Large intestine (tissue), 12 donors: ENCODE data around the gene PLA2G1B. TPM values are rescaled to one million over a fixed set of nuclear protein-coding genes. Genes with fewer than 3 reads are reported as not detected.

ENCODE experiments used
- DNase-seq, 2 donors: peaks; one replicate each; pipeline versions ENCODE4 v3.0.0 to v3.0.0-alpha.2; 2013
- H3K27ac ChIP-seq: one replicate; pipeline ENCODE4 v1.5.1; 2013; ENCODE audit warnings: low read length
- H3K27me3 ChIP-seq: 2 replicates; pipeline ENCODE4 v1.6.1; 2013; ENCODE audit warnings: low read length; ENCODE audit not compliant: control insufficient read depth, insufficient read depth
- H3K36me3 ChIP-seq: 2 replicates; pipeline ENCODE4 v1.6.1; 2013; ENCODE audit warnings: low read length; ENCODE audit not compliant: control insufficient read depth, insufficient read depth
- H3K4me1 ChIP-seq: one replicate; pipeline ENCODE4 v1.6.1; 2013; ENCODE audit warnings: low read length; ENCODE audit not compliant: control insufficient read depth, insufficient read depth
- H3K4me3 ChIP-seq: one replicate; pipeline ENCODE4 v1.5.1; 2013; ENCODE audit warnings: low read length
- H3K9me3 ChIP-seq: one replicate; pipeline ENCODE4 v1.6.1; 2013; ENCODE audit warnings: mild to moderate bottlenecking, low read depth, low read length, moderate library complexity; ENCODE audit not compliant: control insufficient read depth
- WGBS: methylation state at CpG from one replicate; pipeline ENCODE4 v1.1.5; 2013; ENCODE audit warnings: low lambda C conversion rate; ENCODE audit not compliant: insufficient coverage; 5-methylcytosine and 5-hydroxymethylcytosine counted together
- long read RNA-seq, 11 donors: transcript quantifications; one replicate each; lab custom pipeline, GENCODE V29; 2026
- polyA plus RNA-seq: library from polyadenylated mRNA; unstranded; fragments of 120-200 nt; gene quantifications from one replicate; pipeline ENCODE4 v1.2.1, GENCODE V29; 2013

PLA2G1B gene
- polyA plus RNA-seq, result 0.79 TPM
- long read RNA-seq, donor 1, partial matches to known transcripts, result 0 of 1 reads
- long read RNA-seq, donor 1, other reads (novel, unspliced or antisense), result 0 of 1 reads
- long read RNA-seq, donor 2, result 0 reads
- long read RNA-seq, donor 3, result 0 reads
- long read RNA-seq, donor 4, result 0 reads
- long read RNA-seq, donor 5, result 0 reads
- long read RNA-seq, donor 6, partial matches to known transcripts, result 0 of 1 reads
- long read RNA-seq, donor 6, other reads (novel, unspliced or antisense), result 0 of 1 reads
- long read RNA-seq, donor 7, result 0 reads
- long read RNA-seq, donor 8, partial matches to known transcripts, result 0 of 1 reads
- long read RNA-seq, donor 8, other reads (novel, unspliced or antisense), result 0 of 1 reads
- long read RNA-seq, donor 9, result 0 reads
- long read RNA-seq, donor 10, partial matches to known transcripts, result 0 of 2 reads
- long read RNA-seq, donor 10, other reads (novel, unspliced or antisense), result 0 of 2 reads
- long read RNA-seq, donor 11, result 0 reads

- no peaks in the 10 kb centered on the region for H3K9me3 ChIP-seq
- H3K27ac ChIP-seq, result no peak within 1 kb of the TSS
- WGBS, result no CpG with 5 or more reads among the region's 5 CpGs
- DNase-seq, result no peak
- no peak within 1 kb of the TSS for H3K4me3 ChIP-seq
- no peaks in the 10 kb centered on the region for H3K27me3 ChIP-seq
- no peaks in the 10 kb centered on the region for H3K36me3 ChIP-seq
- peaks cover 18% of the 10 kb centered on the region for H3K4me1 ChIP-seq
These were observed at the start of gene PLA2G1B for GRCh38 chr12:120327593-120327992. Gene PLA2G1B, minus strand, starts transcription at chr12:120327779. Its CDS starts 26 bp downstream, at chr12:120327753.

GRCh38 chr12:120376934-120377572, 49.5 kb upstream of the PLA2G1B start:
- Histone ChIP-seq H3K27me3 (no peaks in the 10 kb centered on the region), H3K27ac (no peak overlapping the region), H3K4me1 (peaks cover 12% of the 10 kb centered on the region), H3K36me3 (no peaks in the 10 kb centered on the region), H3K9me3 (no peaks in the 10 kb centered on the region), H3K4me3 (no peak overlapping the region)
- DNase-seq, result no peak
- no CpG with 5 or more reads among the region's 5 CpGs for whole genome bisulfite sequencing

- Histone ChIP-seq H3K27ac (no peak overlapping the region), H3K4me1 (peaks cover 5% of the 10 kb centered on the region), H3K4me3 (no peak overlapping the region), H3K27me3 (peaks cover 5% of the 10 kb centered on the region), H3K9me3 (no peaks in the 10 kb centered on the region), H3K36me3 (no peaks in the 10 kb centered on the region)
- WGBS, result no CpG with 5 or more reads among the region's 5 CpGs
- no peak for DNase-seq
These were observed 48.8 kb upstream of the PLA2G1B start for GRCh38 chr12:120376416-120376815.

GRCh38 chr12:120376009-120376408, 48.4 kb upstream of the PLA2G1B start:
- H3K27ac ChIP-seq, result no peak overlapping the region
- WGBS, result 46% methylated on average over 2 of the region's 2 CpGs
- DNase-seq, result no peak
- no peaks in the 10 kb centered on the region for H3K36me3 ChIP-seq
- H3K9me3 ChIP-seq, result no peaks in the 10 kb centered on the region
- H3K4me1 ChIP-seq, result peaks cover 3% of the 10 kb centered on the region
- H3K27me3 ChIP-seq, result peaks cover 9% of the 10 kb centered on the region
- H3K4me3 ChIP-seq, result no peak overlapping the region

- no CpG with 5 or more reads among the region's 8 CpGs for WGBS
- no peak for DNase-seq
- no peaks in the 10 kb centered on the region for H3K9me3 ChIP-seq
- peaks cover 26% of the 10 kb centered on the region for H3K27me3 ChIP-seq
- no peak overlapping the region for H3K27ac ChIP-seq
- no peak overlapping the region for H3K4me3 ChIP-seq
- no peaks in the 10 kb centered on the region for H3K36me3 ChIP-seq
- H3K4me1 ChIP-seq, result peaks cover 12% of the 10 kb centered on the region
These were observed 46.1 kb upstream of the PLA2G1B start for GRCh38 chr12:120373683-120374082.

- peaks cover 32% of the 10 kb centered on the region for H3K27me3 ChIP-seq
- 60% methylated on average over 1 of the region's 7 CpGs for WGBS
- no peak overlapping the region for H3K4me3 ChIP-seq
- peaks cover 37% of the 10 kb centered on the region for H3K4me1 ChIP-seq
- no peaks in the 10 kb centered on the region for H3K36me3 ChIP-seq
- no peak for DNase-seq
- no peaks in the 10 kb centered on the region for H3K9me3 ChIP-seq
- H3K27ac ChIP-seq, result no peak overlapping the region
These were observed 43.0 kb upstream of the PLA2G1B start for GRCh38 chr12:120370343-120371243.

GRCh38 chr12:120369603-120370342, 42.2 kb upstream of the PLA2G1B start:
- no CpG with 5 or more reads among the region's 26 CpGs for WGBS
- Histone ChIP-seq H3K9me3 (no peaks in the 10 kb centered on the region), H3K27ac (no peak overlapping the region), H3K27me3 (peaks cover 32% of the 10 kb centered on the region), H3K4me1 (peaks cover 43% of the 10 kb centered on the region), H3K36me3 (no peaks in the 10 kb centered on the region), H3K4me3 (peak overlapping the region; percentile 56)
- DNase-seq, result no peak

- Histone ChIP-seq H3K9me3 (no peaks in the 10 kb centered on the region), H3K27ac (peak within 1 kb of the TSS; percentile 53), H3K4me1 (peaks cover 50% of the 10 kb centered on the region), H3K27me3 (peaks cover 32% of the 10 kb centered on the region), H3K4me3 (peak within 1 kb of the TSS; percentile 56), H3K36me3 (peaks cover 4% of the 10 kb centered on the region)
- WGBS, result no CpG with 5 or more reads among the region's 119 CpGs
- peak in 1 of 2 donors; percentile 50 for DNase-seq
These were observed 41.4 kb upstream of the PLA2G1B start, which contains the start of gene MSI1 for GRCh38 chr12:120368789-120369602. Gene MSI1, minus strand, starts transcription at chr12:120369164. Its CDS starts 73 bp downstream, at chr12:120369091.
